HEK293 (cell line): ENCODE results near the gene FYCO1.

Source experiments
- CTCF ChIA-PET: fragments of 350-600 bp; formaldehyde crosslinking; extraction: SDS; loops from one replicate; lab custom pipeline; 2021; ENCODE audit warnings: antibody characterized with exemption; lab: Yijun Ruan, JAX
- POLR2A ChIA-PET: fragments of 300-600 bp; formaldehyde crosslinking; extraction: SDS; loops from one replicate; lab custom pipeline; 2020; ENCODE audit warnings: antibody characterized with exemption, inconsistent platforms; lab: Yijun Ruan, JAX
- H3K27ac ChIP-seq: fragments of 200-500 bp; sonication (Bioruptor generic); 2 replicates; pipeline ENCODE4 v1.5.1; 2014; ENCODE audit warnings: low read depth, low read length, control low read depth, inconsistent platforms; ENCODE audit errors: extremely low read depth
- H3K36me3 ChIP-seq, 2 experiments: fragments of 200-500 bp in 1 of 2; sonication (Bioruptor generic) in 1 of 2; 1 replicate in 1 of 2; 2 replicates in 1 of 2; pipeline ENCODE4 v1.5.1; 2014 to 2017; ENCODE audit warnings: inconsistent platforms in 2 of 2, low read length in 2 of 2; ENCODE audit not compliant: control insufficient read depth in 2 of 2, insufficient read depth in 1 of 2
- H3K4me1 ChIP-seq: fragments of 200-500 bp; sonication (Bioruptor generic); 2 replicates; pipeline ENCODE4 v1.5.1; 2014; ENCODE audit warnings: mild to moderate bottlenecking, low read length, inconsistent platforms; ENCODE audit not compliant: control insufficient read depth, insufficient read depth
- H3K4me3 ChIP-seq: 2 replicates; pipeline ENCODE4 v1.5.1; 2011; ENCODE audit warnings: low read depth, mild to moderate bottlenecking, control low read depth, low read length, moderate library complexity
- H3K9me3 ChIP-seq: fragments of 200-500 bp; sonication (Bioruptor generic); 2 replicates; pipeline ENCODE4 v1.5.1; 2014; ENCODE audit warnings: low read depth, low read length, inconsistent platforms; ENCODE audit not compliant: control insufficient read depth, insufficient read depth
- ELK4 ChIP-seq: IDR thresholded peaks from 2 replicates; pipeline ENCODE4 v1.6.1; 2011; ENCODE audit warnings: mild to moderate bottlenecking, low read depth, low read length, borderline replicate concordance
- GFI1B ChIP-seq: fragments of 450-650 bp; formaldehyde crosslinking; IDR thresholded peaks from 2 replicates; pipeline ENCODE4 v1.5.1; 2016; ENCODE audit warnings: missing biosample characterization, missing genetic modification characterization
- GLI4 ChIP-seq: fragments of 450-650 bp; formaldehyde crosslinking; IDR thresholded peaks from 2 replicates; pipeline ENCODE4 v1.5.1; 2016; ENCODE audit warnings: missing biosample characterization, missing genetic modification characterization
- KLF10 ChIP-seq: fragments of 450-650 bp; IDR thresholded peaks from 2 replicates; pipeline ENCODE4 v1.5.1; 2018; ENCODE audit warnings: missing biosample characterization, mild to moderate bottlenecking, missing genetic modification characterization
- SALL2 ChIP-seq: fragments of 450-650 bp; formaldehyde crosslinking; IDR thresholded peaks from 2 replicates; pipeline ENCODE4 v1.5.0; 2017; ENCODE audit warnings: missing biosample characterization, mild to moderate bottlenecking, missing genetic modification characterization, borderline replicate concordance
- ZFP69B ChIP-seq: fragments of 450-650 bp; formaldehyde crosslinking; IDR thresholded peaks from 2 replicates; pipeline ENCODE4 v1.5.1; 2016; ENCODE audit warnings: missing biosample characterization, missing genetic modification characterization
- ZIC2 ChIP-seq: fragments of 450-650 bp; formaldehyde crosslinking; IDR thresholded peaks from 2 replicates; pipeline ENCODE4 v1.5.1; 2016; ENCODE audit warnings: missing biosample characterization, missing genetic modification characterization
- ZNF10 ChIP-seq: fragments of 450-650 bp; formaldehyde crosslinking; IDR thresholded peaks from 2 replicates; pipeline ENCODE4 v1.5.1; 2017; ENCODE audit warnings: missing biosample characterization, missing genetic modification characterization
- ZNF132 ChIP-seq: fragments of 450-650 bp; formaldehyde crosslinking; IDR thresholded peaks from 2 replicates; pipeline ENCODE4 v1.5.1; 2017; ENCODE audit warnings: missing biosample characterization, missing genetic modification characterization, borderline replicate concordance
- ZNF155 ChIP-seq: fragments of 450-650 bp; formaldehyde crosslinking; IDR thresholded peaks from 2 replicates; pipeline ENCODE4 v1.5.1; 2016; ENCODE audit warnings: missing biosample characterization, missing genetic modification characterization
- ZNF175 ChIP-seq: fragments of 450-650 bp; formaldehyde crosslinking; IDR thresholded peaks from 2 replicates; pipeline ENCODE4 v1.5.1; 2016; ENCODE audit warnings: missing biosample characterization, missing genetic modification characterization
- ZNF280C ChIP-seq: fragments of 450-650 bp; formaldehyde crosslinking; IDR thresholded peaks from 2 replicates; pipeline ENCODE4 v1.5.1; 2016; ENCODE audit warnings: missing biosample characterization, missing genetic modification characterization
- ZNF302 ChIP-seq: fragments of 450-650 bp; formaldehyde crosslinking; IDR thresholded peaks from 2 replicates; pipeline ENCODE4 v1.5.1; 2016; ENCODE audit warnings: missing biosample characterization, missing genetic modification characterization, low read depth
- ZNF341 ChIP-seq: fragments of 450-650 bp; formaldehyde crosslinking; IDR thresholded peaks from 2 replicates; pipeline ENCODE4; 2016; ENCODE audit warnings: low read depth, missing biosample characterization, missing genetic modification characterization
- ZNF362 ChIP-seq: fragments of 450-650 bp; formaldehyde crosslinking; IDR thresholded peaks from 2 replicates; pipeline ENCODE4 v1.5.1; 2016; ENCODE audit warnings: missing biosample characterization, missing genetic modification characterization
- ZNF394 ChIP-seq: fragments of 450-650 bp; formaldehyde crosslinking; IDR thresholded peaks from 2 replicates; pipeline ENCODE4 v1.5.1; 2016; ENCODE audit warnings: missing biosample characterization, missing genetic modification characterization, mild to moderate bottlenecking, moderate library complexity, borderline replicate concordance
- ZNF544 ChIP-seq: fragments of 450-650 bp; formaldehyde crosslinking; IDR thresholded peaks from 2 replicates; pipeline ENCODE4 v1.5.0; 2017; ENCODE audit warnings: missing biosample characterization, missing genetic modification characterization
- ZNF596 ChIP-seq: fragments of 450-650 bp; IDR thresholded peaks from 2 replicates; pipeline ENCODE4 v1.5.0; 2018; ENCODE audit warnings: missing biosample characterization, mild to moderate bottlenecking, missing genetic modification characterization, moderate library complexity
- ZNF639 ChIP-seq: fragments of 450-650 bp; formaldehyde crosslinking; IDR thresholded peaks from 2 replicates; pipeline ENCODE4 v1.5.1; 2016; ENCODE audit warnings: missing biosample characterization, missing genetic modification characterization
- ZNF670 ChIP-seq: fragments of 450-650 bp; formaldehyde crosslinking; IDR thresholded peaks from 2 replicates; pipeline ENCODE4 v1.5.1; 2016; ENCODE audit warnings: missing biosample characterization, missing genetic modification characterization, low read depth
- ZNF692 ChIP-seq: fragments of 450-650 bp; formaldehyde crosslinking; IDR thresholded peaks from 2 replicates; pipeline ENCODE4 v1.5.1; 2016; ENCODE audit warnings: missing biosample characterization, missing genetic modification characterization

Gene FYCO1

GRCh38 chr3:45906681-45907407, 88.8 kb downstream of the FYCO1 start (continued):
- TF ChIP-seq ZNF692 = no peak
- no peak for TF ChIP-seq ZNF341 (tag by site-specific recombination)
- no peak for TF ChIP-seq ZNF132 (tag by site-specific recombination)
- no peak for TF ChIP-seq ZNF175 (tag by site-specific recombination)
- no peak for TF ChIP-seq GFI1B (tag by site-specific recombination)
- TF ChIP-seq ZIC2 (tag by site-specific recombination) = no peak
- TF ChIP-seq ZNF280C (tag by site-specific recombination) = no peak
- TF ChIP-seq ZNF670 (tag by site-specific recombination) = no peak
- TF ChIP-seq ZFP69B (tag by site-specific recombination) = no peak
- no peak for TF ChIP-seq ZNF544
- TF ChIP-seq ZNF362 (tag by site-specific recombination) = no peak

- H3K27ac ChIP-seq = no peak overlapping the region
- H3K9me3 ChIP-seq = no peaks in the 10 kb centered on the region
- no peaks in the 10 kb centered on the region for H3K4me1 ChIP-seq
- no peaks in the 10 kb centered on the region for H3K36me3 ChIP-seq
- ChIA-PET CTCF (no interaction called here), POLR2A (no interaction called here)
- no peak overlapping the region for H3K4me3 ChIP-seq
- no peak for TF ChIP-seq KLF10 (tag by site-specific recombination)
- TF ChIP-seq ZNF10 (tag by site-specific recombination) = no peak
- no peak for TF ChIP-seq SALL2 (tag by site-specific recombination)
- TF ChIP-seq ZNF596 (tag by site-specific recombination) = no peak
- TF ChIP-seq GLI4 (tag by site-specific recombination) = no peak
- no peak for TF ChIP-seq ZNF639 (tag by site-specific recombination)
- TF ChIP-seq ZNF155 (tag by site-specific recombination) = no peak
- TF ChIP-seq ZNF302 (tag by site-specific recombination) = no peak
- no peak for TF ChIP-seq ZNF394 (tag by site-specific recombination)
- TF ChIP-seq ELK4 = no peak
Observed at GRCh38 chr3:45905755-45906154, 89.9 kb downstream of the FYCO1 start.
